ENCODE measurements around the gene VEZT. TPM values are rescaled to one million over a fixed set of nuclear protein-coding genes. Genes with fewer than 3 reads are reported as not detected.

The VEZT gene
- total and polyA plus RNA-seq, 9 donors = 31.2 to 67.7 (median 52.8) TPM

- no peak for DNase-seq
- Histone ChIP-seq H3K9me3 (no peaks in the 10 kb centered on the region), H3K4me3 (no peak overlapping the region), H3K27ac (no peak overlapping the region), H3K27me3 (no peaks in the 10 kb centered on the region), H3K4me1 (ENCODE audit: insufficient read depth) (peaks cover 2% of the 10 kb centered on the region), H3K36me3 (no peaks in the 10 kb centered on the region)
- intact Hi-C loops (cut with DNase I) = no loop called here
- TF ChIP-seq EP300 (IDR thresholded peaks at IDR 0.05) = no peak
- no peak for TF ChIP-seq POLR2A (IDR thresholded peaks at IDR 0.05)
- no peak for TF ChIP-seq CTCF (IDR thresholded peaks at IDR 0.05)
Observed at GRCh38 chr12:95184121-95184520, 33.5 kb upstream of the VEZT start.

- Histone ChIP-seq H3K4me3 (no peak overlapping the region), H3K9me3 (no peaks in the 10 kb centered on the region), H3K27ac (no peak overlapping the region), H3K27me3 (no peaks in the 10 kb centered on the region), H3K4me1 (ENCODE audit: insufficient read depth) (peaks cover 5% of the 10 kb centered on the region), H3K36me3 (no peaks in the 10 kb centered on the region)
- intact Hi-C loops (cut with DNase I) = no loop called here
- TF ChIP-seq EP300 (IDR thresholded peaks at IDR 0.05) = no peak
- no peak for TF ChIP-seq POLR2A (IDR thresholded peaks at IDR 0.05)
- no peak for TF ChIP-seq CTCF (IDR thresholded peaks at IDR 0.05)
- WGBS, 3 donors = 92 to 96% (median 93%) methylated on average over 8 of the region's 8 CpGs
- no peak for DNase-seq
Observed at GRCh38 chr12:95185072-95185471, 32.5 kb upstream of the VEZT start.

GRCh38 chr12:95185854-95186253 lies 31.8 kb upstream of the VEZT start:
- TF ChIP-seq POLR2A (IDR thresholded peaks at IDR 0.05) = no peak
- TF ChIP-seq CTCF (IDR thresholded peaks at IDR 0.05) = no peak
- no peak for TF ChIP-seq EP300 (IDR thresholded peaks at IDR 0.05)
- intact Hi-C loops (cut with DNase I) = no loop called here
- no peak for DNase-seq
- Histone ChIP-seq H3K27me3 (no peaks in the 10 kb centered on the region), H3K36me3 (no peaks in the 10 kb centered on the region), H3K4me1 (ENCODE audit: insufficient read depth) (peaks cover 5% of the 10 kb centered on the region), H3K4me3 (no peak overlapping the region), H3K27ac (no peak overlapping the region), H3K9me3 (no peaks in the 10 kb centered on the region)

- no peak for DNase-seq
- peak overlapping the region in 1 of 2 donors; percentile 45 for H3K27ac ChIP-seq
- intact Hi-C loops (cut with DNase I) = no loop called here
- H3K4me1 ChIP-seq (ENCODE audit: insufficient read depth) = peaks cover 7% of the 10 kb centered on the region
- no peaks in the 10 kb centered on the region for H3K9me3 ChIP-seq
- no peak overlapping the region for H3K4me3 ChIP-seq
- no peaks in the 10 kb centered on the region for H3K36me3 ChIP-seq
- TF ChIP-seq CTCF (IDR thresholded peaks at IDR 0.05) = no peak
- TF ChIP-seq POLR2A (IDR thresholded peaks at IDR 0.05) = no peak
- no peak for TF ChIP-seq EP300 (IDR thresholded peaks at IDR 0.05)
- 67 to 77% (median 72%) methylated on average over 5 of the region's 5 CpGs for WGBS, 3 donors
- no peaks in the 10 kb centered on the region for H3K27me3 ChIP-seq
Observed at GRCh38 chr12:95187865-95188415, 29.7 kb upstream of the VEZT start.

Data from ovary (tissue), 9 donors.